Stomach (tissue), 9 donors: ENCODE results near the gene CMIP. TPM values are rescaled to one million over a fixed set of nuclear protein-coding genes. Genes with fewer than 3 reads are reported as not detected.

Experiments used
- DNase-seq, 2 donors: peaks; one replicate each; pipeline versions ENCODE4 v3.0.0 to v3.0.0-alpha.2; 2013 to 2019
- H3K27ac ChIP-seq, 5 donors: fragments of 200-600 bp in 4 of 5; sonication (generic) in 4 of 5; one replicate each; pipeline ENCODE4 v1.5.1; 2013 to 2019; ENCODE audit warnings: mild to moderate bottlenecking in 1 of 5, moderate library complexity in 1 of 5
- H3K27me3 ChIP-seq, 3 donors: fragments of 200-600 bp; sonication (generic); one replicate each; pipeline ENCODE4 v1.5.1; 2017 to 2019; ENCODE audit warnings: mixed run types in 1 of 3
- H3K36me3 ChIP-seq, 4 donors: fragments of 200-600 bp; sonication (generic); 1 replicate in 3 of 4; 2 replicates in 1 of 4; pipeline ENCODE4 v1.5.1; 2016 to 2019
- H3K4me1 ChIP-seq, 4 donors: fragments of 200-600 bp; sonication (generic); one replicate each; pipeline ENCODE4 v1.5.1; 2016 to 2019
- H3K4me3 ChIP-seq, 4 donors: fragments of 200-600 bp; sonication (generic) in 3 of 4; one replicate each; pipeline ENCODE4 v1.5.1; 2016 to 2019; ENCODE audit warnings: mild to moderate bottlenecking in 1 of 4
- H3K9me3 ChIP-seq, 4 donors: fragments of 200-600 bp; sonication (generic); one replicate each; pipeline ENCODE4 v1.5.1; 2016 to 2019
- EP300 ChIP-seq: sonication (generic); formaldehyde crosslinking; IDR thresholded peaks from one replicate; pipeline ENCODE4 v1.6.1; 2017; ENCODE audit warnings: antibody characterized with exemption
- POLR2A ChIP-seq, 4 donors: fragments of 450-650 bp; IDR thresholded peaks; one replicate each; pipeline ENCODE4 v1.6.1; 2016; ENCODE audit warnings: antibody characterized with exemption in 4 of 4, control low read depth in 2 of 4, mild to moderate bottlenecking in 1 of 4, moderate library complexity in 1 of 4
- POLR2AphosphoS5 ChIP-seq, 3 donors: sonication (generic); formaldehyde crosslinking; IDR thresholded peaks; one replicate each; pipeline ENCODE4 v1.6.1; 2016; ENCODE audit warnings: antibody characterized with exemption in 3 of 3
- WGBS, 5 donors: extraction: QIAGEN DNeasy Blood & Tissue Kit in 3 of 5; methylation state at CpG; one replicate each; pipeline versions ENCODE4 v1.1.5 to v1.1.7; 2013 to 2018; 5-methylcytosine and 5-hydroxymethylcytosine counted together
- intact Hi-C: fragments of 100-400 bp; cut with DNase I; formaldehyde crosslinking; loops from one replicate; pipeline ENCODE4 v1.15.1; 2023; ENCODE audit warnings: low total_unique reads
- polyA plus RNA-seq, 3 donors: library from polyadenylated mRNA; stranded (reverse); fragments of 200-250 nt; gene quantifications; one replicate each; pipeline ENCODE4 v1.2.3, GENCODE V29; 2013
- total RNA-seq, 5 donors: library from RNA; depleted of rRNA; stranded (reverse); fragments of >200 nt; gene quantifications; one replicate each; pipeline versions ENCODE4 v1.1.0 to v1.2.3, GENCODE V29; 2014 to 2016
- TF ChIP-seq, protein P1 (sequence below), 7 experiments: fragments of 450-650 bp in 4 of 7; fragments of 200-600 bp in 3 of 7; sonication (generic) in 3 of 7; IDR thresholded peaks; one replicate each; pipeline ENCODE4 v1.5.1; 2016 to 2019; ENCODE audit warnings: antibody characterized with exemption in 7 of 7, control low read depth in 2 of 7, mild to moderate bottlenecking in 1 of 7
- donor health status: healthy with polysubstance abuse.
- donor health status: Bipolar disorder and iron deficiency.
- donor health status: healthy.

CMIP gene
- total and polyA plus RNA-seq, 8 donors: 11.1 to 71.0 (median 31.2) TPM

DNA sequence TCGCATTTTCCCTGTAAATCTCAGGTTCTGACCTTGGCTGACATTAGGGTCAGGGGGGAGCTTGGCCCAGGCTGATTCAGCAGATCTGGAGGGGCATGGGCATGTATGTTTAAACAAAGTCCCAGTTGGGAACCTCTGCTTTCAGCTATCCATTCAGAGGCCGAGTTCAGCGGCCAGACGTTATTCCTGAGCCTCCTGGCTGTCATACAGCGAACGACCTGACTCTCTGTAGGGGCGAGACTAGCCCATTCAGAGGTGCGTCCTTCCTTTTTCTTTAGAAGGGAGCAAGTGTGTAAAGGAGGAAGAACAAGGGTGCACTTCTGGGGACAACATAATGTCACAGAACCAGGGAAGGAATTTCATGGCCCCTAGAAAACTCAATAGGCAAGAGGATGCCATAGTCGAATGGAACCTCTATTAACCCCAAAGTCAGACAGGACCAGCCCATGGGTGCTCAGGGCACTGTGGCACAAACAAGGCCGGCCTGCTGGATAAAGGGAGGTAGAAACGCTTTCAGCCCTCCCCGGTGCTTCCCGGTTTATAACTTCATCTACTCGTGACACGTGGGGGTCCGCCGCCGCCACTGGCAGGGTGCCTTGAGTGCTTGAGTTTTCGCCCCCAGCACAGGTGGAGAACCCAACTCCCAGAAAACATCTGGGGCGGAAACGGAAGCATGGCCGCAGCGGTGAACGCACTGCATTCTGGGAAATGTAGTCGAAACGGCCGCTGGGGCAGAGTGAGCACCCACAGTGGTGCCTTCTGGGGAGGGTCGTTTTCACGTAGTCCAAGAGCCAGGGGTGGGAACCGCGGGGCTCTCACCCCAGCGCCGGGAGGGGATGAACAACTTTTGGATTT, 301.3 kb downstream of the CMIP start:
- Histone ChIP-seq H3K27ac (peak overlapping the region in 3 of 5 donors; percentile 7 to 66 (median 47)), H3K27me3 (no peaks in the 10 kb centered on the region), H3K36me3 (no peaks in the 10 kb centered on the region), H3K4me3 (peak overlapping the region; percentile 27 to 42 (median 40)), H3K9me3 (no peaks in the 10 kb centered on the region), H3K4me1 (peaks cover 3 to 11% (median 7%) of the 10 kb centered on the region in 4 donors)
- 20 to 26% (median 23%) methylated on average over 31 to 33 of the region's 33 CpGs for WGBS, 5 donors
- no peak for TF ChIP-seq POLR2A (IDR thresholded peaks at IDR 0.05)
- TF ChIP-seq, protein P1, sequence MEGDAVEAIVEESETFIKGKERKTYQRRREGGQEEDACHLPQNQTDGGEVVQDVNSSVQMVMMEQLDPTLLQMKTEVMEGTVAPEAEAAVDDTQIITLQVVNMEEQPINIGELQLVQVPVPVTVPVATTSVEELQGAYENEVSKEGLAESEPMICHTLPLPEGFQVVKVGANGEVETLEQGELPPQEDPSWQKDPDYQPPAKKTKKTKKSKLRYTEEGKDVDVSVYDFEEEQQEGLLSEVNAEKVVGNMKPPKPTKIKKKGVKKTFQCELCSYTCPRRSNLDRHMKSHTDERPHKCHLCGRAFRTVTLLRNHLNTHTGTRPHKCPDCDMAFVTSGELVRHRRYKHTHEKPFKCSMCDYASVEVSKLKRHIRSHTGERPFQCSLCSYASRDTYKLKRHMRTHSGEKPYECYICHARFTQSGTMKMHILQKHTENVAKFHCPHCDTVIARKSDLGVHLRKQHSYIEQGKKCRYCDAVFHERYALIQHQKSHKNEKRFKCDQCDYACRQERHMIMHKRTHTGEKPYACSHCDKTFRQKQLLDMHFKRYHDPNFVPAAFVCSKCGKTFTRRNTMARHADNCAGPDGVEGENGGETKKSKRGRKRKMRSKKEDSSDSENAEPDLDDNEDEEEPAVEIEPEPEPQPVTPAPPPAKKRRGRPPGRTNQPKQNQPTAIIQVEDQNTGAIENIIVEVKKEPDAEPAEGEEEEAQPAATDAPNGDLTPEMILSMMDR (IDR thresholded peaks at IDR 0.05): peak in 1 of 7 experiments; percentile 25
- TF ChIP-seq POLR2AphosphoS5 (IDR thresholded peaks at IDR 0.05): peak in 1 of 3 donors; percentile 85
- intact Hi-C loops: no loop called here
- DNase-seq: peak; percentile 71 to 90

DNA sequence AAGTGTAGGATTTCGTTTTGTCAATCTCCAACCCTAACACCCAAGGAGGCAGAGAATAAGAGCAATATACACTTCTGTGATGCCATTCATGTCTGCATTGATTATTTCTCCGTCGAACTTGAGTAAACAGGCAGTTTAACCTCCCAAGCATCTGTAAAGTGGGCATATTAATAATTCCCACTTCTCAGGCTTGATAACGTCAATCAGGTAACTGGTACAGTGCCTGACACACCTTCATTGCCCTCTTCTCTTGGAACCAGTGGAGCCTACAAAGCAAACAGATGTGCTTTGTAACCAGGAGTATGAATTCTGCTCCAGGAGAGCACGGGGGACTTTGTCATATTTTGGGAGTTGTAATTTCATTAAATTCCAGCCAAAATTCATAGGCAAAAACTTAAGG, 302.0 kb downstream of the CMIP start:
- intact Hi-C loops: no loop called here

DNA sequence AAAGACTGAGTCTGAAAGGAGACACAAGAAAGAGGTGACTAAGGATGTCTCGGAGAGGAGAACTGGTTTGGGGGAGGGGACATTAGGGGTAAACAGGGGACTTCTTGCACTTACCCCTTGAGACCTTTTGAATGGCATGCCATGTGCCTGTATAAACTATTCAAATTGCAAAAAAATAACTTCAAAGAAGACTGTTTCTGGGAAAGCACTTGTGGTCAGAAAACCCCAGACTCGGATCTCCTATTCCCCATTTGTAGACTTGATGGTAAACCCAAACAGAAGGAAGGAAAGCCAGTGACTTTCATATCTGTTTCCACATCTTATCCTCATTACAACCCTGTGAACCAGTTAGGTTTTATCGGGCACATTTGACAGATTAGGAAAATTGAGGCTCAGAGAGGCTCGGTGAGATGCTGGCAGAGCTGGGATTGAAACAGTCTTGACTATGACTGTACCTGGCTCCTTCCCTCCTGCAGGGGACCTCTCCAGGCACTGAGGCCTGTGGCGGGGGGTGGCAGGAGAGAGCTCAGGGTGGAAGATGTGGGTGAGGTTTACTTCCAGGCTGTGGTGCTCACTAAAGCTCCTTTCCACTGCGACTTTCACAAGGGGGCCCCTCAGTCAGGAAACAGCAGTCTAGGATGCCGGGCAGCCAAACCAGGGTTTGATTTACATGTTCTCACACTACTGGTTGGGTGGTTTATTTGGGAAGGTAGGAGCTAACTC, 304.0 kb downstream of the CMIP start:
- no peaks in the 10 kb centered on the region for H3K27me3 ChIP-seq
- H3K4me3 ChIP-seq: no peak overlapping the region
- TF ChIP-seq, protein P1 (IDR thresholded peaks at IDR 0.05): no peak
- TF ChIP-seq POLR2A (IDR thresholded peaks at IDR 0.05): no peak
- no peak for TF ChIP-seq POLR2AphosphoS5 (IDR thresholded peaks at IDR 0.05)
- TF ChIP-seq EP300: no peak
- DNase-seq: no peak
- no peaks in the 10 kb centered on the region for H3K9me3 ChIP-seq
- H3K4me1 ChIP-seq: peaks cover 3 to 25% (median 9%) of the 10 kb centered on the region in 4 donors
- WGBS, 5 donors: 52 to 65% (median 58%) methylated on average over 7 of the region's 7 CpGs
- no peak overlapping the region for H3K27ac ChIP-seq
- intact Hi-C loops: no loop called here
- no peaks in the 10 kb centered on the region for H3K36me3 ChIP-seq

More for the DNA sequence above, 302.0 kb downstream of the CMIP start:
- TF ChIP-seq, protein P1 (IDR thresholded peaks at IDR 0.05): no peak
- no peak for TF ChIP-seq EP300
- TF ChIP-seq POLR2AphosphoS5 (IDR thresholded peaks at IDR 0.05): no peak
- TF ChIP-seq POLR2A (IDR thresholded peaks at IDR 0.05): no peak
- peaks cover 3 to 11% (median 7%) of the 10 kb centered on the region in 4 donors for H3K4me1 ChIP-seq
- peak overlapping the region; percentile 27 to 42 (median 40) for H3K4me3 ChIP-seq
- peak overlapping the region in 1 of 5 donors; percentile 7 for H3K27ac ChIP-seq
- no peak for DNase-seq
- no peaks in the 10 kb centered on the region for H3K36me3 ChIP-seq
- no peaks in the 10 kb centered on the region for H3K27me3 ChIP-seq
- no peaks in the 10 kb centered on the region for H3K9me3 ChIP-seq
- 33 to 49% (median 44%) methylated on average over 5 of the region's 5 CpGs for WGBS, 5 donors

DNA sequence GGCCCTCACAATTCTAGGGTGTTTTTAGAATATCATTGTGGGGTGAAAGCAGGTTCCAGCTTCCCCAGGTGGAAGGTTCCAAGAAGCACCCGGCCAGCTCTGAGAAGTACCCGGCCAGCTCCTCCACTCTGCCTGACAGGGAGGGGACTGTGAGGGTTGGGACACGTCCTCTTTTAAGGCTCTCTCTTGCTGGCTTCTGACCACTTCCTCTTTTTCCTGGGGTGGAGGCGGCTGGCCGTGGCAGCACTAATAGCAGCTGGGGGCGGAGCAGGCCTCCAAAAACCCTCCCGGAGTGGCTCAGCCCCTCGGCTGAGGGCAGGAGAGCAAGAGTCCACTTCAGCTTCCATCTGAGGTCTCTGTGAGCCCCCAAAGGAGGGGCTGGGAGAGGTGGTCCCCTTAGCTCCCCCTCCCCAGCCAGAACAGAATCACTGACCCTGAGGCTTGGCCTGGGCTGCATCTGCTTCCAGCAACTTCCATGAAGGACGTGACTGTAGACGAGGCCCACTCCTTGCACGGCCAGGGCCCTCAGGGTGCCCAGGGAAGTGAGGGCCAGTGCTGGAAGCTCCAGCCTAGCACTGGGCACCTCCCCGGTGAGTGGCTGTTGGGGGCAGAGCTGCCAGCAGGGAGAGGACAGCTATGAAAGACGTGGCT, 307.7 kb downstream of the CMIP start:
- no peak for TF ChIP-seq POLR2A (IDR thresholded peaks at IDR 0.05)
- TF ChIP-seq, protein P1 (IDR thresholded peaks at IDR 0.05): no peak
- TF ChIP-seq POLR2AphosphoS5 (IDR thresholded peaks at IDR 0.05): no peak
- TF ChIP-seq EP300: no peak

More for the DNA sequence above, 307.7 kb downstream of the CMIP start:
- peak overlapping the region in 4 of 5 donors; percentile 13 to 81 (median 52) for H3K27ac ChIP-seq
- WGBS, 5 donors: 47 to 78% (median 57%) methylated on average over 8 to 13 of the region's 13 CpGs
- H3K27me3 ChIP-seq: no peaks in the 10 kb centered on the region
- H3K4me3 ChIP-seq: no peak overlapping the region
- intact Hi-C loops: no loop called here
- H3K4me1 ChIP-seq: peaks cover 0 to 30% (median 2%) of the 10 kb centered on the region in 4 donors
- peak; percentile 52 to 66 for DNase-seq
- no peaks in the 10 kb centered on the region for H3K36me3 ChIP-seq
- H3K9me3 ChIP-seq: no peaks in the 10 kb centered on the region
